ENCODE results near the gene TENM3.

TENM3 gene

DNA sequence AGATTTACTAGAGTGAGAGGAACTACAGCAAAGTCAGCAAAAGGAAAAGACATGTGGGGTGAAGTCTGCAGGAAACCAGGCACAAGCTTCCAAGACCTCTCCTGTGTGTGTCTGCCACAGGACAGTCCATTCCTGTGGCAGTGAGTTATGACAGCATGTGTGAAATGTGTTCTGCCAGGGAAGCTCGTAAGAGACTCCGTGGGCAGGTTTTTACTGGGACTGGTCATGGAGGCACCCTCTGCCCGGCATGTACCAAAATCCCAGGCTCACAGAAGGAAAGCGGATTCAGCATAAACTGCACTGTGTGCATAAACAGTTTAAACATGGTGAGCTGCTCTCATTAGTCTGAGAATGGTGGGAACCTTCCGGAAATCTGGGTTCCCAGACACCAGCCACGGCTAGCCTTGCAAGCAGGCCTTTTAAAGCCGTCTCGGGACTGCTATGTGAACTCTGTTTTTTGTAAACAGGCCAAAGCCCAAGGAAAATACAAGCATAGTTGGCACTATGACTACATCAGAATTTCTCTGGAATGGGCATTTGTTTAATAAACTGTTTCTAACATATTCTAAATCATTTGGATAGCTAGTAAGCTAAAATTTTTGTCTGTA, 288.5 kb downstream of the TENM3 start:
- DNase-seq, result no peak

DNA sequence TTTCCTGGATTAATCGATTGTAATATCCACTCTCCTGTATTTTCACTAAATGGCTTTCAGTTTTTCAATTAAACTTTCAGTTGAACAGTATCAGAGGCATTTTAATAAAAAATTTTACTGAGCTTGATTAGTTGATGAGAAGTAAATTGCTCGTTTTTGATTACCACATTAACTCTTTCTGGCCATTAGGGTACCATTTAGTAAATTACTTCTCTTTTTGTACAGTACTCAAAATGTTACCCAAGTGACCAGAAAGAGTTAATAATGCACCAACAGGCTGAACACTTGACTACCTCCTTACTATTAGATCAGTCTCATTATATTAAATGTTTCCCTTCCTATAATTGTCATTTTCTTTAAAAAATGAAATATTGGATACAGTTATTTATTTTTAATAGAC, 289.2 kb downstream of the TENM3 start:
- no peak for DNase-seq

DNA sequence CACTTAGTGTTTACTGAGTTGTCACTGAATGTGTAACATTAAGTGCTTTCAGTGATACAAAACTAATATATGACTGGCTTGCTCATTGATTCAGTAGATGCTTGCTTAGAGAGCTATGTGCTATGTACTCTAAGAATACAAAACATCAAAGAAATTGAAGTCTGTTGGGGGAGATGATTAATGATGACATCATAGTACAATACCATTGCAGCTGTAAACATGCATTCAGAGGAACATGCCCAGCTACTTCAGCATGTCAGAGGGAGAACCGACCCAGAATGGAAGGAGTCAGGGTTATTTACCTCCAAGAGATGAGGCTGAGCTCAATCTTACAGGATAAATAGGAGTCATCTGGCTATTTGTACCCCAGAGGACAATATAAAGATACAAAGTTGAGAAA, 290.8 kb downstream of the TENM3 start:
- no peak for DNase-seq

DNA sequence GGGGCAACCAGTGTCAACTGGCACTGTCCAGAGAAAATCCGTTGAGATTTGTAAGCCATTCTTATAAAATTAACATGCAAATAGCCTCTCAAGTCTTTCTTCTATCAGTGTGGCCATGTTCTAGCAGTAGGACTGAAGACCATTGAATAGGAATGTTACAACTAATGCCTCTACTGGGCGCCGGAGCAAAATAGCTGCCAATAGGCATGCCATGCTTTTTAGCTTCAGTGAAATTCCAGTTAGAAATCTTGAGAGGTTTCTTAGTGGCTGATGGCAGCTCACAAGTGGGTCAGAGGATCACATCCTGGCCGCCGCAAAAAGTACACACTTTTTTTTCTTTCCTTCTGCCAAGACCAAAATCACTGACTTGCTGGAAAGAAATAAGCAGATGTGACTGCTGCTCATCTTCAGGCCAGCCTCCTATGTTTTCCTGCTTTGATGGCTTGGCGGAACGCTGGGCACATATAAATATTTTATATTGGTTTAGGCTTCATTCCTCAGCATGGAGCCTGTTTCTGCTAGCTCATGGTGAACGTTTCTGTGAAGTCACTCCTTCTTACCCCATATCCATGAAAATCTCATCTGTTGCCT, 293.1 kb downstream of the TENM3 start:
- DNase-seq, result no peak

DNA sequence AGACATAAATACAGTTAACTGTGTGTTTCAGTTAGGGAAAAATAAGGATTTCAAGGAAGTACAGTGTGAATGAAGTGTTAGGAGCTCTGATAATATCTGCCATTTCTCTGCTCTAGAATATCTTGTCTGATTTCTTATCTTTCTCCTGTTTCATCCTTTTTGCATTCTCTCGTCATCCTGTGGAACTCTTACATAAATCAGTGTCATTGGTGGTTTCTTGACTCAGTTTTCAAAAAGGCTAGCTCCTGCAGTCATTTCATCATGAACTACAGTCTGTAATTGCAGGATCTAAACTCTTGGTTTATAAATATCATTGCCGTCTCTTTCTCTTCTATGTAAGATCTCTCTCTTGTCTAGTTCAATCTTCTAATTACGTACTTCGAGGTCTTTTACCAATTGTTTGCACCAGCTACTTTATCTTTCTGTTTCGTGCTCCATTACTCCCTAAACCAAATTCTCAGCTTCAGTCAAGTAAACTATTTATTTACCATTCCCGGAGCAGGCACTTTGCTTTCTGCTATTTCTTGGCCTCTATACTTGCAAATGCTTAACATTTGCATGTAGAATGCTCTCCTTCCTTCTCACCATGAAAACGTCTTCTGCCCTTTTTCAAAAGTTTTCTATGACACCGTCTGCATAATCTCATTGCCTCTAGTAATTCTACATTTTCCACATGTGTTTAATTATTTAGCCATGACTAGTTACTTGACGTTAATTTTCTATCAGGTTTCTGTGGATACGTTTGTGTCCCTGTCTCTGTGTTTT, 294.0 kb downstream of the TENM3 start:
- DNase-seq, result no peak

DNA sequence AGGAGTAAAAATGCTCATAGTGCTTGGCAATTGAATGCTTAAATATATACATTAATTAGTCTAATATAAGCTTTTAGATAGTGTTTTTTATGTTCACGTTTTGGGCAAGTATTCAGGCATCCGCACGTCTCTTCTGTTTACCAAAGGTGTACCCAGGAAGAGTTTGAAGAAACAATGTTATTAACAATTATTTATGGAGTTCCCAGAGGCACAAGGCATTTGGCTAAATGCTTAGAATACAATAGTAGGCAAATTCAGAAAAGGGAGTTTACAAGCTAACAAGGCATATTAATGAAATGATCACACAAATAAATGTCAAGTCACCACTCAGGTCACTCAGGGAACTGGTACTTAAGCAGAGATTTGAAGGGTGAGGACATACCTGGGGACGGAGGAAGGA, 294.8 kb downstream of the TENM3 start:
- DNase-seq, result no peak

DNA sequence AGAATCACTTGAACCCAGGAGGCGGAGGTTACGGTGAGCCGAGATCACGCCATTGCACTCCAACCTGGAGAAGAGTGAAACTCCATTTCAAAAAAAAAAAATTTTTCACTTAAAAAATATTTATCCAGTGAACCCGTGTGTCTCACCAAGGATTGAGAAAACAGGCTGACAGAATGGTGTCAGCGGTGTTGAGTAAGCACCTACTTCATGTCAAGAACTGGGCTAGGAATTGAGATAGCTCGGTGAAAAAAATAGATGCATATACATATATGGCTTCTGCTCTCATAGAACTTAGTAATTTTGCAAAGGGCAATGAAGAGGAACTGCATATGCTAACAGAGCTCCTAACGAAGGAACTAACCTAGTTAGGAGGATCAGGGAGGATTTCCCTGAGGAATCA, 297.3 kb downstream of the TENM3 start:
- no peak for DNase-seq

DNA sequence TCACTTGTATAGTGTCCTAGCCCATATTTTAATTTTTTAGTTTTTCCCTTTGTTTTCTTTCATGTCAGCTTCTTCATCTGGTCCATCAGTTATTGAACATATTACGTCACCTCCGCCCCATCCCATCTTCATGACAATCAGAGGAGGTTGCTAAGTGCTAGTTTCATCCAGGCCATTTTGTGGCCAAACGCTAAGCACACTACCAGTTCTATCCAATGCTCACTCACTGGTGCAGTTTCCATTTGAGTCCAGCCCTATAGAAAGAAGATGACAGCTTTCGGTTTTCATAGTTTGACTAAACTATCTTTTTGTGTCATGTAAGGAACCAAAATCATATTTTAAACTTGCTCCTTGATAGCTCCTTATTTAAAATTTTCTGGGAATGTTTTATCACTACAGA, 304.2 kb downstream of the TENM3 start:
- DNase-seq, result no peak

DNA sequence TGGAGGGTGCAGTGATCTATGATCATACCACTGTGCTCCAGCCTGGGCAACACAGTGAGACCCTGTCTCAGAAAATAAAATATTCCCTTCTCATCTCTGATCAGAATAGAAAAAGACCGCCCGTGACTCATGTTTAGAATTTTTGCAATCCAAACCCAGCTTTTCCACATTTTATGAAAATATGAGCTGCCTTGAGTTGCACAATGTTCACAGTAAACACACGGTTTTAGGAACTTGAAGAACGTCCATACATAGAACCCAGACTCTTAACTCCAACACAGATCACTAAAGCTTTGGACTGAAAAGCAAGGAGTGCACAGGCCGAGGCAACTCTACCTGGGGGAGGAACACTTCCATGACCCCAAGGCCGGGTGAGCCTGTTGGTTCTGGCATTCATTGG, 305.0 kb downstream of the TENM3 start:
- DNase-seq, result no peak

DNA sequence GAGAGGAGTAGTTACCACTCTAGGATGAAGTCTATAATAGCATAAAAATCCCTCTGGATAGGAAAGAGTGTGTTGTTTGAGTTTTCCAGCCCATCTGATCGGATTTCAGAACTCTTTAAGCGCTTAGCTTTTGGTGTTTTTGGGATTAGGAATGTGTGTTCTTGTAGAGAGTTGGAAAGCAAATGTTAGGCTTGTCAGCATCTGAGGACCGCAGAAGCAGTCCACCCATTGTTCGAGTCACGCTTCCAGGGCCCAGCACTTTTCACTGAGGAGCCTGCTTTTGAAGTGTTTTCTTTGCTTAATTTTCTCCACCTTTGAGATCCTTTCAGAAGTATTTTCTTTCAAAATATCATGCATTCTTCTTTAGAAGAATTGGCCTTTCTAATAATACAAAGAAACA, 306.2 kb downstream of the TENM3 start:
- DNase-seq, result no peak

DNA sequence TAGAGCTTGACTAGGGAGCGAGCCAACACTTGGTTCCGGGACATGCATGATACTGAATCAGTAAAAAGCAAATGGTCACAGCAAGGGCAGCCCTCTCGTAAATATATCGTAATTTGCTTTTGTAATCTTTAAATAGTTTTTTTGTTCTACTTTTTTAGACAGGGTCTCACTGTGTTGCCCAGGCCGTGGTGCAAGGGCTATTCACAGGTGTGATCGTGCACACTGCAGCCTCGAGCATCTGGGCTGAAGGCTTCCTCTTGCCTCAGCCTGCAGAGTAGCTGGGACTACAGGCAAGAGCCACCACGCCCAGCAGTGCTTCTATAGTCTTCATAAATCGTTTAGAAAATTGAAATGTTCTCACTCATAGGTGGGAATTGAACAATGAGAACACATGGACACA, 309.7 kb downstream of the TENM3 start:
- no peak for DNase-seq

DNA sequence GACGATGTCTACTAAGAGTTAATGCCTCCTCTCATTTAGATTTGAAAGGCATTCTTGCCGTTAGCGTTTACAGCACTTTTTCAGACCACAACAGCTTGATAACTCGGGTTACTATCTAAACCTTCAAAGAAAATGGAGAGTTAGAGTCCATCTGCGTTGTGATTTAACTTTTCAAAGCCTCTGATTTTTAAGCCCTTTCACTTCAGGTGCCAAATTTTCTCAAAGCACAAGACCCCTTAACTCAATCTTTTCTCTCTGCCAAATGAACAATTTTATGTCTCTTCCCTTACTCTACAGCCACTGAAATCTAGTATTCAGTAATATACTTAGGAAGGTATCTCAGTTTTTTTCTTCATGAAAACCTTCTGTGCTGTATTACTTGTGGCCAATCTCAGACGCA, 310.5 kb downstream of the TENM3 start:
- no peak for DNase-seq

DNA sequence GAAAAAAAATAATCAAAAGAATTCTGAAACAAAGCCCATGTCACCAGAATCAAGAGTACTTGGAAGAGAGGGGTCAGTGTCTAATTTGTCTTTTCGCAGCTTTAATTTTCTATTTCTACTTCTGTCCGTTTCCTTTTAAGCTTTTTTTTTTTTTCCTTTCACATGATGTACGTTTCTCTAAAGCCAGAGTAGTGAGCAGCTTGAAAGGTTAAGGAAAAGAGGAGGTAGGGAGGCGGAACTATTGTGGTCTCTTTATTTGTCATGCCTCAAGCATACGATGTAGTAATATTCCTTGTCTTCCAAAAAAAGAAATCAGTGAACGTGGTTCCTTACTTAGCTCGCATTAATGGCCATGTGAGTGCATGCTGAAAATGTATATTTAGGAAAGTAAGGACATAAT, 311.5 kb downstream of the TENM3 start:
- DNase-seq, result no peak

DNA sequence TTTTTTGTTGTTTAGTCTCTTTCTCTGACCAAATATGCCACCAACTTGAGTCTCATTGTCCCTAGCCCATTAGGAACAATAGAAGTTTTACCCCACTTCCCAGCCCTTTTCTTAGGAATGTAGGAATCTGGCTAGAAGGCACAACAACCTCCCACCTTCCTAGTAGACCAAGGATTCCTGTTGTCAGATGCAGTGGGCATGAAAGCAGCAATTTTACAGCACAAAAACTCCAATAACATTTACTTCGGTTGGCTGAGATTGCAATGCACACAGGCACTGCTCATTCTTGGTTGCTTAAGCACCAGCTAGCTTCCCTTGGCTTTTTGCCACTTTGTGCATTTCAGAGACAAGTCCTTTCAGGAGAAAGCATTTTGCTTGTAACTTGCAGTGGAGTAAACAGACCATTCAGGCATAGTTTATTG, 312.8 kb downstream of the TENM3 start:
- DNase-seq, result peak; percentile 65

DNA sequence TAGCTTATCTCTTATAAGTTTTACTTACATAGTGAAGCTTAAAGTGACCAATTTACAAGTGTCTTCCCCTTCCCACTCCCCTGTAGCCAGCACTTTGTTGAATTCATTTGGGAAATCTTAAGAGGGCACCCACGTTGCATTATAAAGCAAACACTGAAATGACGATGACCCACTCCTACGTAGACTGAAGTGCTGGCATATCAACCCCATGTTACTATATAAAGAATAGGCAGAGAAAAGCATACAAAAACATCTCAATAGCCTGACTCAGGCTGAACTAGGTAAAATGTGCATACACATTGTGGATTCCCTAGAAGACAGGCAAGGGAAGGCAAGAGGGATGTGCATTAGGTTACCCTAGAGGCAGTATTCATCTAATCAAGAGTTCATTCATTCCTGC, 313.4 kb downstream of the TENM3 start:
- DNase-seq, result peak; percentile 61

DNA sequence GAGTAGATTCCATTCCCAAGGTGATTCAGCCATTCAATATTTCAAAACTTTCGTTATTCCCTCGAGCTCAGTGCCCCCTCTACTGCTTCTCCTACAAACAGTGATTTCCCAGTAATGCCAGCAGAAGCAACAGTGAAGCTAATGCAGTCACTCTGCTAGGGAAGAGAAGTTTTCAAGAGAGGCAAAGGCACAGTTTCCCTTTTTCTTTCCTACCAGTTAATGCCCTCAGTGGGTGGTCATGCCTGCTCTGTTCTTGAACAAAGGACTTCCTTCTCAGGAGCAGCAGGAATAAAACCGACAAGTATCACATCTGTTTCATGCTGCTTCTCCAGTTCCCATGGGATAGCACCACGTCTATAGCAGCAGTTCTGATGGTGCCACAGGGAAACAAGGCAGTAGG, 317.2 kb downstream of the TENM3 start:
- no peak for DNase-seq

DNA sequence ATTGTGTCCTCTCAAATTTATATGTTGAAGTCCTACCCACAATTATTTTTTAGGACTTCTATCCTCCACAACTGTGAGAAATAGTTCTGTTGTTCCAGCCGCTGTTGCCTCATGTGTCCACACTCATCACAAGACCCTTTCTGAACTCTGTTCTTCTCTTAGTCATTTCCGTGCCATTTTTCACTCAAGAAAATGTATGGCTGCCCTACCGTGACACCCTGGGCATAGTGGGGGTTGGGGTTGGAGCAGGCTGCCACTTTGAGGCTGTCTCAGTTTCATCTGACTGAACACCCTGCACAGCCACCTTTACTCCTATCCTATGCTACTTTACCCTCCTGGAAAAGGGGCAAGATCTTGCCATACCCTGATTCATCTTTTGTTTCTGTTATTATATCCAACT, 319.1 kb downstream of the TENM3 start:
- DNase-seq, result no peak

DNA sequence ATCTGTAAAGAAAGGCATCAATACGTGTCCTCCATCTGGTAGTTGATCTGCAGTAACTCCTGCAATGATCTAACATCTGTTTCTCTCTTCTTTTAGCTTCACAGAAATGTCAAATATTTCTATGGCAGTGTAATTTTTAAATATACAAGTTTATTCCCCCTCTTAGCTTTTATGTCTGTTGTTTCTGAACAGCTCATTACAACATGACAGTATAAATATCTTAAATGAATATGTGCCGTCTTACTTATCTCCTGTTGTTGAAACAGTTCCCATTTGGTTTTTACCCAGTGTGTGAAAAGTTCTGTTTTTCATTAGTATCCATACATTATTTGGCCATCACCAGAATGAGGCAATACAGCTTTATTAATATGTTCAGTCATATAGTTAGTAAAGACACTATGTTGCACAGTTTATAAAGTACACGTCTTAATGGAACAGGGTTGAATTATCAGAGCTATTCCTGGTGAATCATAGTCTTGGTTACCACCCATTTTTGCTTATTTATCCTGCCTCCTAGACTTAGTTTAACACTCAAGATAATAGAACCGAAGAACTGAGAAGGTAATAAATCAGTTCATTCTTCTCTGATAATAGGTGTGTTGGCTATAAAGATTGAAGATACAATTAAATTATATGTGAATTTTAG, 321.6 kb downstream of the TENM3 start:
- DNase-seq, result no peak

DNA sequence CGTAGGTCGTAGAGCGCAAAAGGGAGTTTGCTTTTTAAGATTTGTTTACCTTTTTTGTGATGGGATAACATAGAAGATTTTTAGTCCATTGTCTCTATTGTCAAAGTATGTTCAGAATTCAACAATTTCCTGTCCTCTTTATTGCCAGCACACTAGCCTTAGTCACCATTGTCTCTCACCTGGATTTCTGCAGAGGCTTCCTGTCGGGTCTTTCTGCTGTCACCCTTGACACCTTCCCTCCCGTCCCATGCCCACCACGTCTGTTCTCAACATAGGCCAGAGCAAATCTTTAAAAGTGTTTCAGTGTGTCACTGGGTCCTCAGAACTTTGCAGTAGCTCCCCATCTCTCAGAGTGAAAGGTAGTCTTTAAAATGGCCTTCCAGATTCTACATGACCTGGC, 323.9 kb downstream of the TENM3 start:
- DNase-seq, result no peak

DNA sequence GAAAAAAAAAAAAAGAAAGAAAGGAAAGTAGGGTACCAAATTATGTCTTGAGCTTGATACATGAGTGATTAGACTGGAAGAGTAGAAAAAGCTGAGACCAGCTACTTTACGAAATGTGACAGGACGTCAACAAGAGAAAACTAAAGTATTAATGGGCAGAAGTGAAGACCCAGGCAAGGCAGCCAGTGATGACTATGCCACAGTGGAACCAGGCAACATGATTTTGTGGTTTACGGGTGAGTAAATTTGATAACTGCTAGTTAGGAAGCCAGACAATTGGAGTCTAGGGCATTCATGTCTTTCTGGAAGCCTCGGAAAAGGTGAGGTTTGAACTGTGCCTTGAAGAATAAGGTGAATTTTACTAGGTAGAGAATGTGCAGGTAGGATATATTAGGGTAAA, 326.4 kb downstream of the TENM3 start:
- no peak for DNase-seq

DNA sequence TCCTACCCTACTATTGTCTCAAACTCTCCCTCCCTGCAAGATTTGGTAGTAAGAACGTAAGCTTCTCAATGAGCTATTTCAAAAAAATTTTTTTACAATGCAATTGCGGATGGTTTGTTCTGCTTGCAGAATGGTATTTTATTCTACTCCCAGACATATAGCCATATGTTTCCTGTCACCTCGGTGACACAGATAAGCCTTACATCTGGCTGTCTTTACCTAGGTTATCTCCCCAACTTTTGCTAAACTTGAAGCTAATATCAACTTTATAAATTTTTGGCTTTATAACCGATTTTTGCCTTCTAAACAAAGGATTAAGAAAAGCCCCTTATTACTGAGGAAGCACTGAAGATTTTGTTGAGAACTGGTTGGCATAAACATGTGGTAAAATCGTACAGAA, 331.5 kb downstream of the TENM3 start:
- DNase-seq, result no peak

DNA sequence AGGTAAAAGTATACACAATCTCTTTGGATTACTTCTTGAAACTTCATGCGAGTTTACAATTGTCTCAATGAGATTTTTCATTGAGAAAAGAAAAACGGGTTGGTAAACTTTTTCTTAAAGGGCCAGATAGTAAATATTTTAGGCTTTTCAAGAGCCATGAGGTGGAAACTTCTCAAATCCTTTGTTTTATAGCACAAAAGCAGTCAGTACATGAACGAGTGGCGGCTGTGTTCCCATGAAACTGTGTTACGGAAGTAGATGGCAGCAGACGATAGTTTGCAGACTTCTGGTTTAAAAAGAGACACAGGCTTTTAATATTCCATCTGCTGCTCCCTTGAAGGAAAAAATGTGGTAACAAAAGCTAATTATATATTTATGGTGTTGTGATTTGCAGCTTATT, 332.0 kb downstream of the TENM3 start:
- no peak for DNase-seq

DNA sequence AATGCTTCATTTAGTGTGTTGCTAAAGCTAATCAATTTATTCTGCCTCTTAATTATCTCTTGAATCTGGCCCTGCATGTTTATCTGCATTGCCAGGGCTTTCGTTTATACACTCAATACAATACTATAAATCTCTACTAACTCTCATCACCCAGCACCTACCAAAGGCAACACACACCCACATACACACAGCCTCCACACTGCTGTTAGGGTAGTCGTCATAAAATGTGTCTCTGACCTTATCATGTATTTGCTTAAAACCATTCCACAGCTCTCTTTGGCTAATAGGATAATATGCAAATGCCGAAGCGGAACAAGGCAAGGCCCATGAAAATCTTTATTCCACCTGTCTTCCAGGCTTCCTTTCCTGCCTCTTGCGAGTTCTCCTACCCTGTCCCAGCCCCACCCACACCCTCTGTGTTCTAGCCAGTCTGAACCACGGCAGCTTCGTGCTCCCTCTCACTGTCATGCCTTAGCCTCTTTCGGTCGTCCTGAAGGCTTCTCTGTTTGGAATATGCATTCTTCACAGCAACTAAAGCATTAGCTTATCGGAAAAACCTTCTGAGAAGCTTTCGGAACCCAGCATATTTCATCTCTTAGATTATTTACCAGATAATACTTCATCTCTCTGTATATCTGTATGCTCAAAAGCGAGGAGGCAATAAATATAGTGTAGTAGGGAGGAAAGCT, 333.5 kb downstream of the TENM3 start:
- no peak for DNase-seq

DNA sequence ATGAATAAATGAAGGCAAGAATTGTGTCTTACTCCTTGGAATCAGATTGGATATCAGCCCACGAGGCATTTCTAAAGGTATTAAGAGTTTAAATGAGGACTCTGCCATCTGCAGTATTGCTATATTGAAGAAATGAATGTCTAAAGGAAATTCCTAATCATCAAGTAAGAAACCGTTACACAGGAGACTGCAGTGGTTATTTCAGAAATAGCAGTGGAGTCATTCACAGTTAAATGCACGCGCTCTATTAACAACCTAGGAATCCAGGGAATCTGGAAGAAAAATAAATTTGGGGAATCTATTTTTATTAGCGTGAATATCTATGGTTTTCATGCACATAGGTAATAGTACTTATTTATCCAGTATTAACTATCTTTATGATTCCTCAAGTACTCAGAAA, 334.2 kb downstream of the TENM3 start:
- no peak for DNase-seq
